ENCODE data around the gene APOBEC4.

DNA sequence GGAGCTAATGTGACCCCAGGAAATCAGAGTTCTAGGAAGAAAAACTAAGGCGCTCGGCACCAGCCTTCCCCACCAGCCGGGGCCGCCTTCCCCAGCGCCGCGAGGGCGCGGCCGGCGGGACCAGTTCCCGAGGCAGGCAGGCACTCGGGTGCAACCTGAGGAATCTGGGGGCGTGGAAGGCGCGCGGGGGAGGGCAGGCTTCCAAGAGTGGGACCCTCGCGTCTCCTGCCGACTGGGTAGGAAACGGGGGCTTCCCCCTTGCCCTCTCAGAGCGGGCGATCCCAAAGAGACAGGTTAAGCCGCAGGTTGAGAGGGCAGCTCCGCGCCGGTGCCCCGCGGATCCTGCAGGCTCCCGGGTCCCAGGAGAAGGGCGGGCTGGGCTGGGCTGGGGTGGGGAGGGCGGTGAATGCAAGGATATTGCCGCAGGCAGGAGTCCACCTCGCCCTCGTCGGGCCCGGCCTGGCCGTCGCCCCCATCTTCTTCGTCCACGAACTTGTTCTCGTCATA lies 18.0 kb downstream of the APOBEC4 start:
- TF ChIP-seq CTCF (IDR thresholded peaks at IDR 0.05; ENCODE audit: poor library complexity) (no peak), EZH2phosphoT487 (IDR thresholded peaks at IDR 0.05; ENCODE audit: low read depth, severe bottlenecking, unreplicated experiment) (no peak), EZH2 (IDR thresholded peaks at IDR 0.05; ENCODE audit: borderline replicate concordance) (no peak)

Measured in hepatocyte (in vitro differentiated cells).